Thymus (tissue), 11 donors: ENCODE measurements around the gene PRDM16. TPM values are rescaled to one million over a fixed set of nuclear protein-coding genes. Genes with fewer than 3 reads are reported as not detected.

Source experiments
- DNase-seq, 9 donors: peaks; one replicate each; pipeline ENCODE4 v3.0.0-alpha.2; 2013; ENCODE audit warnings: low spot score in 9 of 9, low read depth in 6 of 9, missing footprints in 1 of 9
- H3K27ac ChIP-seq, 2 donors: one replicate each; pipeline ENCODE4 v1.5.1; 2013; ENCODE audit warnings: control low read depth in 1 of 2, low read depth in 1 of 2, low read length in 1 of 2, mild to moderate bottlenecking in 1 of 2, moderate library complexity in 1 of 2
- H3K27me3 ChIP-seq, 2 donors: one replicate each; pipeline ENCODE4 v1.5.1; 2013; ENCODE audit warnings: low read length in 1 of 2; ENCODE audit not compliant: control insufficient read depth in 2 of 2, insufficient read depth in 1 of 2
- H3K36me3 ChIP-seq, 2 donors: one replicate each; pipeline ENCODE4 v1.5.1; 2013; ENCODE audit warnings: low read length in 1 of 2, mild to moderate bottlenecking in 1 of 2, moderate library complexity in 1 of 2; ENCODE audit not compliant: control insufficient read depth in 2 of 2, insufficient read depth in 2 of 2
- H3K4me1 ChIP-seq, 2 donors: one replicate each; pipeline ENCODE4 v1.5.1; 2013; ENCODE audit warnings: low read length in 2 of 2; ENCODE audit not compliant: control insufficient read depth in 2 of 2, insufficient read depth in 2 of 2
- H3K4me3 ChIP-seq, 2 donors: one replicate each; pipeline ENCODE4 v1.5.1; 2013; ENCODE audit warnings: low read length in 2 of 2, control low read depth in 1 of 2, mild to moderate bottlenecking in 1 of 2
- H3K9me3 ChIP-seq, 2 donors: one replicate each; pipeline ENCODE4 v1.5.1; 2013; ENCODE audit warnings: low read length in 1 of 2, mild to moderate bottlenecking in 1 of 2; ENCODE audit not compliant: control insufficient read depth in 2 of 2, insufficient read depth in 1 of 2
- WGBS: extraction: QIAGEN DNeasy Blood & Tissue Kit; methylation state at CpG from one replicate; pipeline ENCODE4 v1.1.7; 2013; 5-methylcytosine and 5-hydroxymethylcytosine counted together
- polyA plus RNA-seq: library from polyadenylated mRNA; stranded (reverse); fragments of 200-250 nt; gene quantifications from one replicate; pipeline ENCODE4 v1.2.3, GENCODE V29; 2013
- total RNA-seq: library from RNA; stranded (reverse); fragments of 120-200 nt; gene quantifications from one replicate; pipeline ENCODE4 v1.2.4, GENCODE V29; 2013
- donor health status: healthy.

PRDM16 gene
- total and polyA plus RNA-seq, 2 donors = 0.09 to 0.55 TPM

DNA sequence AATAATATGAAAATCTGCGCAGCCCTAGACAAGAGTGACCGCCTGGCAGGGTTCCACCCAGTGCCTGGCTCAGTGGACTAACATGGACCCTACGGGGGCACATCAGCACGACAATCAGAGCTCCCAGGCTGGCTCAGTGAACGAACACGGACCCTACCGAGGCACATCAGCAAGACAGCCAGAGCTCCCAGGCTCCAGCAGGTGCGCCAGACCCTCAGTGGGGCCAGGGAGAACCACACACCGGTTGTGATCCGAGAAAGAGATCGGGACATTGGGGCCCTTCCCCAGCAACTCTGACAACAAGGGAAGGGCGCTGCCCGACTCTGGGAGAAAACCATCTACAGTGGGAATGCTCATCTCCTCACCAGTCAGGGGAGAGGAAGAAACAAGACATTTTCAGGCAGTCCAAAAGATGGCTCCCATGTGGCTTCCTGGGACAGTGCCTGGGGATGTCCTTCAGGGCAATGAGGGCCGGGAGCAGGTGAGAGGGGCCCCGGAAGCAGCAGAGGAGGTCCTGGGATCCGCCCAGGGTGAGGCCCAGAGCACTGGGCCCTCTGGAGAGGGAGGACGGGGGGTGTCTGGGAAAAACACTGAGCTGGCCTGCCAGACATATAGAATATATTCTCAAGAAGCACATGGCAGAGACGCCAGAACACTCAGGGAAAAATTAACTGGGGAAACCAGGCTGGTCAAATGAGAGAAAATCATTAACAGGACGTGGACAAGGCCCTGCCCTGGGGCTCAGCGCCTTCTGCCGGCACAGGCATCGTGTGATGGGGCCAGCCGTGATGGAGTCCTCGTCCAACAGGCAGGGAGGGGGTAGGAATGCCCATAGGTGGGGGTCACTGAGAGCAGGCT lies 390.3 kb downstream of the PRDM16 start:
- Histone ChIP-seq H3K4me1 (peaks cover 0 to 16% of the 10 kb centered on the region in 2 donors), H3K9me3 (no peaks in the 10 kb centered on the region), H3K27me3 (peaks cover 0 to 22% of the 10 kb centered on the region in 2 donors), H3K27ac (no peak overlapping the region), H3K36me3 (no peaks in the 10 kb centered on the region), H3K4me3 (no peak overlapping the region)
- DNase-seq = no peak
- WGBS = 95% methylated on average over 24 of the region's 24 CpGs

DNA sequence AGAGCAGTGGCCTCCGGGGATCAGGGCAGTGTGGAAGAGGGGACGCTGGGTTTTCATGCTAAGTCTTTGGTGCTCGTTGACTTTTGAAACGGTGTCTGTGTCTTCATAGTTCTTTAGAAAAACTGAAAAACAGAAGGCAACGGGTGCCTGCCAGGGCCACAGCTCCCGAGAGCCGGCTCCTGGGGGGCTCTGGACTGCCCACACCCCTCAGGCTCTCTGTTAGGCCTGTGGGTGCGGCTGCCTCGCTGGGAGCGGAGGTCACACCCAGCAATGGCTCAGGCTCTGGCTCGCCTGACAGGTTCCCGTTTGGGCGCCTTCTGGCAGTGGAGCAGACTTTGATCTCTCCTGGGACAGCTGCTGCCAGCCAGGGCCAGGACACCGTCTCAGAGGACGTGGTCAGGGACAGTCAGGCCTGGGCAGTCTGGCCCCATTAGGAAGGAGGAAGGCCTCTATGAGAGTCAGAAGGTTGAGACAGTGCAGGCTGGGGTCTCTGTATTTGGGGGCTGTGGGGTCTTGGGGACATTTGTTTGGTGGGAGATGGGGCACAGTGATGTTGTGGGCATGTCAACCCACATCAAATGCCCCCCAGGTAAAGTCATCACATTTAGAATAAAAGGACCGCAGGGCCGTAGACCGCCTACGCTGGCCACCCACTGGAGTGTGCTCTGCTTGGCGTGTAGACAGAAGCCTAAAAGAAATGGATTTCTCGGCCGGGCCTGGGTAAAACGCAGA lies 391.1 kb downstream of the PRDM16 start:
- DNase-seq = no peak

DNA sequence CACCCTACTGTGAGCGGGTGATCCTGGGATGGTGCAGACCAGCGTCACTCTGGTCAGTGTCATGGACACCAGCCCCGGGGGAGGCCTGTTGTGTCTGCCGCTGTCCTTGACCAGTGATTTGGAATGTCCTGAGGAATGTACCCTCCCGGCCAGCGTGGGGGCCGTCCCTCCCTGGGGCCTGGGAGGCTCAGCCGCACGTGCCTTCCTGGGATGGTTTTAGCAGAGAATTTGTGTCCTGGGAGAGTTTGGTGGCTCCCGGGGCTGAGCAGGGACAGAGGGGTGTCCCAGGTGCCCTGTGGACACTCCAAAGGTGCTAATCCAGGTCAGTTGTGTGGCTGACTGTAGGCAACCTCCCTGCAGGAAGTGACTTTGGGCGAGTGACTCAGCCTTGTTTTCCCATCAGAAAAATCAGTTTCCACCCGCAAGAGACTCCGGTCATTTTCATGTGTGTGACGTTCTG lies 391.7 kb downstream of the PRDM16 start:
- Histone ChIP-seq H3K4me1 (peaks cover 0 to 12% of the 10 kb centered on the region in 2 donors), H3K9me3 (no peaks in the 10 kb centered on the region), H3K27ac (no peak overlapping the region), H3K27me3 (peaks cover 0 to 10% of the 10 kb centered on the region in 2 donors), H3K36me3 (no peaks in the 10 kb centered on the region), H3K4me3 (no peak overlapping the region)
- 95% methylated on average over 14 of the region's 14 CpGs for WGBS
- DNase-seq = no peak

More for the DNA sequence above, 391.1 kb downstream of the PRDM16 start:
- Histone ChIP-seq H3K4me3 (no peak overlapping the region), H3K4me1 (peaks cover 0 to 13% of the 10 kb centered on the region in 2 donors), H3K27ac (no peak overlapping the region), H3K9me3 (no peaks in the 10 kb centered on the region), H3K36me3 (no peaks in the 10 kb centered on the region), H3K27me3 (peaks cover 0 to 16% of the 10 kb centered on the region in 2 donors)
- 94% methylated on average over 23 of the region's 23 CpGs for WGBS

DNA sequence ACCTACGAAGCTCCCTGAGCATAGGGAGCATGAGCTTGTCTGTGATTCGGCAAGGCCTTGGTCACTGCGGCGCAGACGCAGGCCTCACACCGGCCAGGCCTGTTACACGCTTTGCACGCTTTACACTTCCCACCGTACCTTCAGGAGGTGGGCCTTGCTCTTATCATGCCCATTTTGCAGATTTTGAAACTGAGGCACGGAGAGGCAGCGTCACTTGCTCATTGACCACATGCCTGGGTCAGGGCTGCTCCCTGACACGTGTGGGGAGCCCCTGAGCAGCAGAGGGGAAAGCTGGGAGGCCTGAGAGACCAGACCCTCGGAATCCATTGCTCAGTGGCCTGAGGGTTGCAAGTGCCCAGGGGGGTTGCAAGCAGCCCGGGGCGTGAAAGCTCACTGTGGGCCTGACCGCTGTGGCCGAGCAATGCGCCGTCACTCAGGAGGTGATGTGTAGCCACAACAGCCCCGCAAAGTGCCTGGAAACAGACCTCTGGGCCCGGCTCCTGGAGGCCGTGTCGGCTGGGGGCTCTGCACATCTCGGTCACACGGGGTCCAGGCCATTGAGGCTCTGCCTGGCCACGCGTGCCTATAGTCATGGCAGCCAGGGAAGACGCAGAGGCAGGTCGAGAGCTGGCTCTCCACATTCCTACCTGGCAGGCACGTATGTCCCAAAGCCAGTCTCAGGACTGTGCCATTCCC lies 392.4 kb downstream of the PRDM16 start:
- H3K27ac ChIP-seq = no peak overlapping the region
- DNase-seq = no peak
- peaks cover 0 to 3% of the 10 kb centered on the region in 2 donors for H3K27me3 ChIP-seq
- H3K4me3 ChIP-seq = no peak overlapping the region
- WGBS = 96% methylated on average over 30 of the region's 30 CpGs
- no peaks in the 10 kb centered on the region for H3K36me3 ChIP-seq
- H3K9me3 ChIP-seq = no peaks in the 10 kb centered on the region
- peaks cover 0 to 18% of the 10 kb centered on the region in 2 donors for H3K4me1 ChIP-seq

DNA sequence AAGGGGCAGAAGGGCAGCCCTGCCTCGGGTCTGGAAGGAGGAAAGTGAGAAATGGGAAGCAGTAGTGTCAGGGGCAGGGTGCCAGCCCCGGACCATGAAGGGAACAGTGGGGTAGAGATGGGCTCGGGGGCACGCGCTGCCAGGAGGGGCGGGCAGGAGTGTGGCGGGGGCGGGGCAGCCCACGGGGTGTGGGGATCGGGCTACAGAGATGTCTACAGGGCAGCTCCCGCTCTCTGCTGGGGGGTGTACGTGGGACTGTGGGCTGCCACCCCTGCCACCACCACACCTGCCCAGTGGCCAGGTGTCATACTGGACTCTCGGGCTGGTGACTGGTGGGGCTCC lies 392.9 kb downstream of the PRDM16 start:
- Histone ChIP-seq H3K36me3 (no peaks in the 10 kb centered on the region), H3K27me3 (peaks cover 0 to 2% of the 10 kb centered on the region in 2 donors), H3K27ac (no peak overlapping the region), H3K4me1 (peaks cover 0 to 18% of the 10 kb centered on the region in 2 donors), H3K4me3 (no peak overlapping the region), H3K9me3 (no peaks in the 10 kb centered on the region)
- no peak for DNase-seq
- WGBS = 96% methylated on average over 13 of the region's 13 CpGs

DNA sequence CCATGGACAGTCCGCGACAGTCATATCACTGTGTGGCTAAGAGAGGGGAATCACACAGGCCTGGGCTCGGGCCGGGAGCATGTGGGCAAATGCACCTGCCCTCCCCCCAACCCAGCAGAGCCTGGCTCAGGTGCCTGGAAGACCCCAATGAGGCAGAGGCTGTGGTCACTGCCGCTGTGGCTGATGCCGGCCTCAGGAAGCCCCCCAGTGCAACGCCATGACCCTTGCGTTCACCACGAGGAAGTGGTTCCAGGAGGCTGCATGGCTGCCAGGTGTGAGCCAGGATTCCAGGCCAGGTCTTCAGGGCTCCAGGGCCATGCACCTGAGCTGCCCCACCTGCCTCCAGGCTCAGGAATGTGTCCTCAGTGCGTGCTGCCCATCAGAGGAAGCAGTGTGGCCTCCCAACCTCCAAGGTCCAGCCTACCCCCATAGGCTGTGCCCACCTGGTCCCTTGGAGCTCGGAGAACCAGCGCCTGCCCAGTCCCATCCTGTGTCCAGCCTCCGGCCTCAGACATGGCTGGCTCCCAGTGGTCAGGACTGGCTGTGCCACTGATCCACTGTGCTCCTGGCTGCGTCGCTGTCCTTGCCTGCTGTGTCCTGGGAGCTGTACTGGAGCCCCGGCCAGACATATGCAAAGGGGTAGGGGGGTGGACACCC lies 393.5 kb downstream of the PRDM16 start:
- WGBS = 87% methylated on average over 16 of the region's 16 CpGs

DNA sequence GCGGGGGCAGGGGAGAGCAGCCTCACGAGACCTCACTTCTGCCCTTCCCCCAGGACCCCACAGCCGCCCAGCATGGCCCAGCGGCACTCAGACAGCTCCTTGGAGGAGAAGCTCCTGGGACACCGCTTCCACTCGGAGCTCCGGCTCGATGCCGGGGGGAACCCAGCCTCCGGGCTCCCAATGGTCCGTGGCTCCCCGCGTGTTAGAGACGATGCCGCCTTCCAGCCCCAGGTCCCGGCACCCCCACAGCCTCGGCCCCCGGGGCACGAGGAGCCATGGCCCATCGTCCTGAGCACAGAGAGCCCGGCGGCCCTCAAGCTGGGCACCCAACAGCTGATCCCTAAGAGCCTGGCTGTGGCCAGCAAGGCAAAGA lies 394.0 kb downstream of the PRDM16 start:
- Histone ChIP-seq H3K4me1 (peaks cover 0 to 14% of the 10 kb centered on the region in 2 donors), H3K9me3 (no peaks in the 10 kb centered on the region), H3K27me3 (peaks cover 0 to 2% of the 10 kb centered on the region in 2 donors), H3K36me3 (no peaks in the 10 kb centered on the region), H3K4me3 (no peak overlapping the region), H3K27ac (no peak overlapping the region)
- WGBS = 98% methylated on average over 22 of the region's 22 CpGs
- DNase-seq = no peak

More for the DNA sequence above, 393.5 kb downstream of the PRDM16 start:
- Histone ChIP-seq H3K4me1 (peaks cover 0 to 18% of the 10 kb centered on the region in 2 donors), H3K27me3 (peaks cover 0 to 2% of the 10 kb centered on the region in 2 donors), H3K27ac (no peak overlapping the region), H3K36me3 (no peaks in the 10 kb centered on the region), H3K9me3 (no peaks in the 10 kb centered on the region), H3K4me3 (no peak overlapping the region)
- DNase-seq = no peak

DNA sequence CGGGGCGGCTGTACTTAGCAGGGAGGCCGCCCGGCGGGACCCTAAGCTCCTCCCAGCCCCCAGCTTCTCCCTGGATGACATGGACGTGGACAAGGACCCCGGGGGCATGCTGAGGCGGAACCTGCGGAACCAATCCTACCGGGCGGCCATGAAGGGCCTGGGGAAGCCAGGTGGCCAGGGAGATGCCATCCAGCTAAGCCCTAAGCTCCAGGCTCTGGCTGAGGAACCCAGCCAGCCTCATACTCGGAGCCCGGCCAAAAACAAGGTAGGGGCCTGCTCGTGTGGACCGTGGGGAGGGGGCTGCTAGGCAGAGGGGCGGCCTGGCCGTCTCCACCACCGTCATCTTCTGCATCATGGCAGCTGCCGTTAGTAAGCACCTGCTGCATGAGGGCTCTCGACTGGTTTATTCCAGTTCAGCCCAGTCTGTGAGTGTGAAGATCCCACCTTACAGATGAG lies 394.4 kb downstream of the PRDM16 start:
- Histone ChIP-seq H3K9me3 (no peaks in the 10 kb centered on the region), H3K4me3 (no peak overlapping the region), H3K27me3 (peaks cover 0 to under 1% of the 10 kb centered on the region in 2 donors), H3K36me3 (no peaks in the 10 kb centered on the region), H3K4me1 (peaks cover 0 to 10% of the 10 kb centered on the region in 2 donors), H3K27ac (no peak overlapping the region)
- WGBS = 97% methylated on average over 20 of the region's 20 CpGs
- DNase-seq = no peak
